Erythroblast (primary cell): ENCODE data around the gene SLTM.

Source experiments
- GATA1 ChIP-seq: IDR thresholded peaks from 2 replicates; pipeline ENCODE4 v1.6.1; 2011; ENCODE audit warnings: low read depth, mild to moderate bottlenecking, control low read depth, low read length, moderate library complexity
- POLR2A ChIP-seq: IDR thresholded peaks from 2 replicates; pipeline ENCODE4 v1.6.1; 2011; ENCODE audit warnings: mild to moderate bottlenecking, low read length

GRCh38 chr15:58918239-58918638 is 15.2 kb downstream of the SLTM start:
- TF ChIP-seq POLR2A: no peak
- TF ChIP-seq GATA1: no peak
